Smooth muscle cell (in vitro differentiated cells): ENCODE results near the gene STAT4. TPM values are rescaled to one million over a fixed set of nuclear protein-coding genes. Genes with fewer than 3 reads are reported as not detected.

Experiments used
- DNase-seq: peaks from one replicate; lab custom pipeline; 2025; ENCODE audit not compliant: unreplicated experiment; lab: John Stamatoyannopoulos, UW
- H2AFZ ChIP-seq: fragments of 200-600 bp; sonication (generic); 2 replicates; pipeline ENCODE4 v1.6.0; 2016; ENCODE audit warnings: antibody characterized with exemption, low read depth, mild to moderate bottlenecking
- H3F3A ChIP-seq: fragments of 200-600 bp; sonication (generic); 2 replicates; pipeline ENCODE4 v1.6.0; 2017; ENCODE audit warnings: antibody characterized with exemption, low read depth
- H3K27ac ChIP-seq: fragments of 200-600 bp; sonication (generic); 2 replicates; pipeline ENCODE4 v1.5.1; 2016; ENCODE audit warnings: low read depth, mild to moderate bottlenecking
- H3K27me3 ChIP-seq: fragments of 200-600 bp; sonication (generic); 2 replicates; pipeline ENCODE4 v1.6.1; 2016; ENCODE audit warnings: low read depth, mild to moderate bottlenecking
- H3K36me3 ChIP-seq: fragments of 200-600 bp; sonication (generic); 2 replicates; pipeline ENCODE4 v1.5.1; 2016; ENCODE audit warnings: low read depth
- H3K4me1 ChIP-seq: fragments of 200-600 bp; sonication (generic); 2 replicates; pipeline ENCODE4 v1.5.1; 2016; ENCODE audit warnings: low read depth
- H3K4me2 ChIP-seq: fragments of 200-600 bp; sonication (generic); 2 replicates; pipeline ENCODE4 v1.6.0; 2016; ENCODE audit warnings: mild to moderate bottlenecking
- H3K4me3 ChIP-seq: fragments of 200-600 bp; sonication (generic); 2 replicates; pipeline ENCODE4 v1.5.1; 2016; ENCODE audit warnings: mild to moderate bottlenecking
- H3K79me2 ChIP-seq: fragments of 200-600 bp; sonication (generic); 2 replicates; pipeline ENCODE4 v1.6.0; 2016; ENCODE audit warnings: low read depth, mild to moderate bottlenecking
- H3K9ac ChIP-seq: fragments of 200-600 bp; sonication (generic); 2 replicates; pipeline ENCODE4 v1.6.0; 2016; ENCODE audit warnings: low read depth
- H3K9me3 ChIP-seq: fragments of 200-600 bp; sonication (generic); replicated peaks from 2 replicates; pipeline ENCODE4 v1.5.1; 2016; ENCODE audit warnings: low read depth
- H4K20me1 ChIP-seq: fragments of 200-600 bp; sonication (generic); 2 replicates; pipeline ENCODE4 v1.6.0; 2016; ENCODE audit warnings: low read depth
- CTCF ChIP-seq: fragments of 200-600 bp; sonication (generic); IDR thresholded peaks from 2 replicates; pipeline ENCODE4 v1.5.1; 2017; ENCODE audit warnings: borderline replicate concordance, mild to moderate bottlenecking, antibody characterized with exemption; ENCODE audit not compliant: insufficient read depth, poor library complexity, severe bottlenecking
- WGBS: methylation state at CpG from one replicate; pipeline ENCODE4 v1.1.7; 2016; ENCODE audit warnings: low lambda C conversion rate; 5-methylcytosine and 5-hydroxymethylcytosine counted together
- polyA plus RNA-seq: library from polyadenylated mRNA; unstranded; fragments of >200 nt; fragmentation: Nextera tagmentation; extraction: Ambion mirVana; gene quantifications from 2 replicates; pipeline ENCODE4 v1.2.1, GENCODE V29; 2016
- total RNA-seq: library from RNA; depleted of rRNA; stranded (reverse); fragments of >200 nt; gene quantifications from 2 replicates; pipeline ENCODE4 v1.2.3, GENCODE V29; 2014

The STAT4 gene
- total and polyA plus RNA-seq, 2 experiments from 2014 or later, result 0.89 to 8.4 TPM

DNA sequence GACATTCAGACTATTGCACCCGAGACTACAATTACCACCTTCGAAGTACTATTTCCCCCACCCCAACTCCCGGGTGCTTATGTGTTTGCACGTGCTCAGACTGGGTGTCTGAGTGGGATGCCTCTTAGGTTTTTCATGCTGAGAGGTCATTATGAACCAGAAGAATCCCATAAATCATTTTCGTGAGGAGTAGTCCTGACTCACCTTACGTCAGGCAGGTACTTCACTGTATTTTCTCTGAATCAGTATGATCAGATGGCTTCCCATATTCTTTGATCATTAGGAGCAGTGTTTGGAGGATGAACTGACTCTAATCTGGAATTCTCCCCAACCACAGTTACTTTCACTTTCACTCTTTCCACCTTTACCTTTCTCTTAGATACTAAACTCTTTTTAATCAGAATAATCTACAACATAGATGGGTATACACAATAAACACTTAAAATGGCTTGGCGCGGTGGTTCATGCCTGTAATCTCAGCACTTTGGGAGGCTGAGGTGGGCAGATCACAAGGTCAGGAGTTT, 38.4 kb upstream of the STAT4 start:
- Histone ChIP-seq H2AFZ (no peak overlapping the region), H3K4me2 (no peak overlapping the region), H3K4me1 (no peaks in the 10 kb centered on the region), H3K27ac (no peak overlapping the region), H3K79me2 (no peaks in the 10 kb centered on the region), H3K9ac (no peak overlapping the region), H3K4me3 (no peak overlapping the region), H3K36me3 (no peaks in the 10 kb centered on the region), H3K9me3 (no peaks in the 10 kb centered on the region), H3K27me3 (no peaks in the 10 kb centered on the region), H4K20me1 (no peaks in the 10 kb centered on the region), H3F3A (peaks cover 4% of the 10 kb centered on the region)
- TF ChIP-seq CTCF, result no peak
- no peak for DNase-seq
- 85% methylated on average over 8 of the region's 8 CpGs for WGBS

DNA sequence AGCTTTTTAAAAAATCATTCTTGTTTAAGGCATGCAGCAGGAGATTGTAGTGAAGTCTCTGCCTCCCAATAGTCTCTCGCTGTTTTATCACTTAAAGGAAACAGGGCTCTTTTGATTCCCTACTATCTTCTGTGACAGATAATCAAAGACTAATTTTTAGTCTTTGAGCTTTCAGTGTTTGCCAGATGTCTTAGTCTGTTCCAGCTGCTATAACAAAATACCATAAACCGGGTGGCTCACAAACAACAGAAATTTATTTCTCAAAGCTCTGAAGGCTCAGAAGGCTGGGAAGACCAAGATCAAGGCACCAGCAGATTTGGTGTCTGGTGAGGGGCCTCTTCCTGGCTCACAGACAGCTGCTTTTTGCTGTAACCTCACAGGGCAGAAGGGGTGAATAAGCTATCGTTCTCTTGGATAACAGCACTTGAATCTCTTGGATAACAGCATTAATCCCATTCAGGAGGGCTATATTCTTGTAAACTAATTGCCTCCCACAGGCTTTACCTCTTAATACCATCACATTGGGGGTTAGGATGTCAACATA, 37.8 kb upstream of the STAT4 start:
- Histone ChIP-seq H3K9me3 (no peaks in the 10 kb centered on the region), H3K27me3 (no peaks in the 10 kb centered on the region), H2AFZ (no peak overlapping the region), H4K20me1 (no peaks in the 10 kb centered on the region), H3K9ac (no peak overlapping the region), H3K4me3 (no peak overlapping the region), H3K36me3 (no peaks in the 10 kb centered on the region), H3F3A (peaks cover 4% of the 10 kb centered on the region), H3K4me2 (no peak overlapping the region), H3K27ac (peak overlapping the region; percentile 34), H3K4me1 (no peaks in the 10 kb centered on the region), H3K79me2 (no peaks in the 10 kb centered on the region)
- no peak for TF ChIP-seq CTCF
- no peak for DNase-seq
- 28% methylated on average over 3 of the region's 3 CpGs for WGBS

GRCh38 chr2:191187105-191187829, 36.5 kb upstream of the STAT4 start:
- no peak for DNase-seq
- 66% methylated on average over 9 of the region's 9 CpGs for WGBS
- Histone ChIP-seq H3K9me3 (no peaks in the 10 kb centered on the region), H3K4me2 (peak overlapping the region; percentile 58), H4K20me1 (no peaks in the 10 kb centered on the region), H3K27me3 (no peaks in the 10 kb centered on the region), H3K36me3 (no peaks in the 10 kb centered on the region), H3K79me2 (no peaks in the 10 kb centered on the region), H3K4me3 (no peak overlapping the region), H3K4me1 (no peaks in the 10 kb centered on the region), H3K9ac (no peak overlapping the region), H3K27ac (peak overlapping the region; percentile 32), H2AFZ (peak overlapping the region; percentile 38), H3F3A (peaks cover 4% of the 10 kb centered on the region)
- TF ChIP-seq CTCF, result no peak
